ENCODE results near the gene ALOX5AP. TPM values are rescaled to one million over a fixed set of nuclear protein-coding genes. Genes with fewer than 3 reads are reported as not detected.

Gene ALOX5AP
- total RNA-seq, 1 experiment from 2014 or later = not detected

- TF ChIP-seq CDX4 (CRISPR knock-in tag; IDR thresholded peaks at IDR 0.05; ENCODE audit: borderline replicate concordance) (no peak), ETV6 (CRISPR knock-in tag; IDR thresholded peaks at IDR 0.05) (no peak), ZNF219 (CRISPR knock-in tag; IDR thresholded peaks at IDR 0.05; ENCODE audit: borderline replicate concordance) (no peak), USF2 (CRISPR knock-in tag; IDR thresholded peaks at IDR 0.05) (no peak), ZNF138 (CRISPR knock-in tag; conservative IDR thresholded peaks at IDR 0.05) (no peak), ATF6 (CRISPR knock-in tag; IDR thresholded peaks at IDR 0.05) (no peak), ZNF671 (CRISPR knock-in tag; IDR thresholded peaks at IDR 0.05) (no peak), ZNF281 (CRISPR knock-in tag; IDR thresholded peaks at IDR 0.05) (no peak), GABPB1 (CRISPR knock-in tag; IDR thresholded peaks at IDR 0.05) (no peak)
Measured at GRCh38 chr13:30753030-30753616, 17.8 kb downstream of the ALOX5AP start (continued).

GRCh38 chr13:30755678-30756077 lies 20.3 kb downstream of the ALOX5AP start:
- Mint-ChIP-seq H3K27me3 (ENCODE audit: low read depth) (no peaks in the 10 kb centered on the region), H3K9me3 (no peaks in the 10 kb centered on the region), H3K4me1 (peaks cover 2% of the 10 kb centered on the region), H3K4me3 (no peak overlapping the region), H3K27ac (no peak overlapping the region), H3K36me3 (no peaks in the 10 kb centered on the region)
- POLR2A ChIA-PET = no interaction called here
- CTCF ChIA-PET = no interaction called here
- DNase-seq (ENCODE audit: low spot score) (no peak), ATAC-seq (no peak)
- no peak for TF ChIP-seq CDX4 (CRISPR knock-in tag; IDR thresholded peaks at IDR 0.05; ENCODE audit: borderline replicate concordance)
- TF ChIP-seq STAT6 (CRISPR knock-in tag; conservative IDR thresholded peaks at IDR 0.05; ENCODE audit: low read depth) = no peak
- TF ChIP-seq TP53 (CRISPR knock-in tag; IDR thresholded peaks at IDR 0.05) = no peak
- TF ChIP-seq RELA (CRISPR knock-in tag; IDR thresholded peaks at IDR 0.05; ENCODE audit: borderline replicate concordance) = no peak
- TF ChIP-seq E2F4 (CRISPR knock-in tag; IDR thresholded peaks at IDR 0.05; ENCODE audit: borderline replicate concordance, low read depth) = no peak
- no peak for TF ChIP-seq KAT7 (CRISPR knock-in tag; IDR thresholded peaks at IDR 0.05; ENCODE audit: borderline replicate concordance)
- TF ChIP-seq USF2 (CRISPR knock-in tag; IDR thresholded peaks at IDR 0.05) = no peak
- no peak for TF ChIP-seq E2F5 (CRISPR knock-in tag; IDR thresholded peaks at IDR 0.05)
- no peak for TF ChIP-seq ZSCAN18 (CRISPR knock-in tag; IDR thresholded peaks at IDR 0.05)
- no peak for TF ChIP-seq ZNF138 (CRISPR knock-in tag; conservative IDR thresholded peaks at IDR 0.05)
- TF ChIP-seq TEAD1 (CRISPR knock-in tag; IDR thresholded peaks at IDR 0.05) = no peak
